Neuronal stem cell (in vitro differentiated cells): ENCODE data around the gene SLC22A3.

Source experiments
- DNase-seq: peaks from one replicate; pipeline ENCODE4 v3.0.0-alpha.2; 2013; ENCODE audit warnings: low spot score
- H2AFZ ChIP-seq: one replicate; pipeline ENCODE4 v1.6.1; 2013; ENCODE audit warnings: mild to moderate bottlenecking, low read length, inconsistent platforms
- H2AK5ac ChIP-seq: 2 replicates; pipeline ENCODE4 v1.6.1; 2013; ENCODE audit warnings: low read depth, mild to moderate bottlenecking, inconsistent platforms, low read length, moderate library complexity, mixed read lengths
- H2BK120ac ChIP-seq: 2 replicates; pipeline ENCODE4 v1.6.1; 2013; ENCODE audit warnings: low read depth, mild to moderate bottlenecking, inconsistent platforms, low read length, moderate library complexity, mixed read lengths
- H2BK12ac ChIP-seq: one replicate; pipeline ENCODE4 v1.6.1; 2013; ENCODE audit warnings: low read length, inconsistent platforms
- H2BK15ac ChIP-seq: 2 replicates; pipeline ENCODE4 v1.6.1; 2013; ENCODE audit warnings: mild to moderate bottlenecking, low read length, inconsistent platforms, mixed read lengths
- H2BK5ac ChIP-seq: one replicate; pipeline ENCODE4 v1.6.1; 2013; ENCODE audit warnings: inconsistent platforms, mild to moderate bottlenecking, low read length, moderate library complexity
- H3K14ac ChIP-seq: one replicate; pipeline ENCODE4 v1.6.1; 2013; ENCODE audit warnings: low read length, inconsistent platforms
- H3K18ac ChIP-seq: 2 replicates; pipeline ENCODE4 v1.6.1; 2013; ENCODE audit warnings: low read length, inconsistent platforms
- H3K23ac ChIP-seq: 2 replicates; pipeline ENCODE4 v1.6.1; 2013; ENCODE audit warnings: low read depth, mild to moderate bottlenecking, mixed read lengths, low read length, inconsistent platforms; ENCODE audit not compliant: poor library complexity
- H3K27ac ChIP-seq: replicated peaks from 3 replicates; pipeline ENCODE4 v1.5.1; 2013; ENCODE audit warnings: low read length, inconsistent platforms
- H3K27me3 ChIP-seq, 3 experiments: 2 replicates each; pipeline ENCODE4 v1.6.1; 2013; ENCODE audit warnings: low read length in 3 of 3, mild to moderate bottlenecking in 2 of 3, inconsistent platforms in 1 of 3, low read depth in 1 of 3, mixed read lengths in 1 of 3, moderate library complexity in 1 of 3; ENCODE audit not compliant: control insufficient read depth in 3 of 3, insufficient read depth in 3 of 3
- H3K36me3 ChIP-seq, 2 donors: replicated peaks in 1 of 2; 2 replicates each; pipeline ENCODE4 v1.6.1; 2013; ENCODE audit warnings: low read length in 2 of 2; ENCODE audit not compliant: control insufficient read depth in 2 of 2, insufficient read depth in 2 of 2
- H3K4ac ChIP-seq: 2 replicates; pipeline ENCODE4 v1.6.1; 2013; ENCODE audit warnings: inconsistent platforms, mild to moderate bottlenecking, low read length, moderate library complexity
- H3K4me1 ChIP-seq, 2 donors: 1 replicate in 1 of 2; 2 replicates in 1 of 2; pipeline ENCODE4 v1.6.1; 2013; ENCODE audit warnings: low read length in 2 of 2, low read depth in 1 of 2; ENCODE audit not compliant: control insufficient read depth in 2 of 2, insufficient read depth in 1 of 2
- H3K4me2 ChIP-seq: one replicate; pipeline ENCODE4 v1.6.1; 2013; ENCODE audit warnings: mild to moderate bottlenecking, low read length, inconsistent platforms; ENCODE audit not compliant: insufficient read depth, poor library complexity, severe bottlenecking
- H3K4me3 ChIP-seq, 2 donors: 2 replicates each; pipeline ENCODE4 v1.5.1; 2013; ENCODE audit warnings: low read length in 2 of 2, mild to moderate bottlenecking in 2 of 2, inconsistent platforms in 1 of 2, moderate library complexity in 1 of 2
- H3K79me1 ChIP-seq: one replicate; pipeline ENCODE4 v1.6.1; 2013; ENCODE audit warnings: low read depth, mild to moderate bottlenecking, inconsistent platforms, low read length, moderate library complexity
- H3K9ac ChIP-seq: one replicate; pipeline ENCODE4 v1.6.1; 2013; ENCODE audit warnings: mild to moderate bottlenecking, low read depth, low read length, inconsistent platforms; ENCODE audit not compliant: poor library complexity
- H3K9me3 ChIP-seq, 2 donors: replicated peaks in 1 of 2; 2 replicates each; pipeline versions ENCODE3 to v1.6.1; 2013; ENCODE audit warnings: low read length in 2 of 2, mild to moderate bottlenecking in 2 of 2, inconsistent platforms in 1 of 2, low read depth in 1 of 2, mixed read lengths in 1 of 2, moderate library complexity in 1 of 2; ENCODE audit not compliant: control insufficient read depth in 2 of 2, insufficient read depth in 1 of 2
- H4K8ac ChIP-seq: one replicate; pipeline ENCODE4 v1.6.1; 2013; ENCODE audit warnings: low read depth, mild to moderate bottlenecking, inconsistent platforms, low read length, moderate library complexity
- H4K91ac ChIP-seq: one replicate; pipeline ENCODE4 v1.6.1; 2013; ENCODE audit warnings: low read length, low read depth, mild to moderate bottlenecking, inconsistent platforms; ENCODE audit not compliant: poor library complexity
- WGBS, 2 donors: extraction: QIAGEN DNeasy Blood & Tissue Kit; methylation state at CpG; one replicate each; pipeline ENCODE4 v1.1.7; 2013; ENCODE audit warnings: missing lambda C conversion rate in 2 of 2, mixed read lengths in 1 of 2; ENCODE audit not compliant: insufficient read length in 2 of 2, insufficient replicate concordance in 1 of 2; ENCODE audit errors: extremely low coverage in 2 of 2; 5-methylcytosine and 5-hydroxymethylcytosine counted together

Gene SLC22A3

GRCh38 chr6:160421854-160422253 lies 73.7 kb downstream of the SLC22A3 start:
- Histone ChIP-seq H3K27me3 (peaks cover 0 to 4% (median 0%) of the 10 kb centered on the region in 3 experiments), H4K91ac (no peak overlapping the region), H3K14ac (no peak overlapping the region), H3K18ac (no peak overlapping the region), H3K79me1 (no peaks in the 10 kb centered on the region), H3K4ac (no peak overlapping the region), H3K36me3 (no peaks in the 10 kb centered on the region), H3K9me3 (no peaks in the 10 kb centered on the region), H4K8ac (no peak overlapping the region), H3K23ac (no peak overlapping the region), H3K4me3 (no peak overlapping the region), H2BK120ac (no peak overlapping the region), H3K27ac (no peak overlapping the region), H2BK5ac (no peak overlapping the region), H2BK15ac (no peak overlapping the region), H3K4me1 (no peaks in the 10 kb centered on the region), H2AFZ (no peak overlapping the region), H2AK5ac (no peak overlapping the region), H3K9ac (no peak overlapping the region), H3K4me2 (no peak overlapping the region), H2BK12ac (no peak overlapping the region)
- no peak for DNase-seq
- WGBS, 2 donors = no CpG with 5 or more reads among the region's 5 CpGs

- no peaks in the 10 kb centered on the region for H3K9me3 ChIP-seq
- H3K4ac ChIP-seq = no peak overlapping the region
- no peak overlapping the region for H2AFZ ChIP-seq
- H3K23ac ChIP-seq = no peak overlapping the region
- H3K27me3 ChIP-seq = peaks cover 0 to 9% (median 0%) of the 10 kb centered on the region in 3 experiments
- H3K14ac ChIP-seq = no peak overlapping the region
- H3K79me1 ChIP-seq = no peaks in the 10 kb centered on the region
- no peaks in the 10 kb centered on the region for H3K36me3 ChIP-seq
- no peak overlapping the region for H2AK5ac ChIP-seq
- H3K4me2 ChIP-seq = no peak overlapping the region
- DNase-seq = no peak
- no peak overlapping the region for H3K9ac ChIP-seq
- H2BK5ac ChIP-seq = no peak overlapping the region
- H4K91ac ChIP-seq = no peak overlapping the region
- H3K4me3 ChIP-seq = no peak overlapping the region
- no peak overlapping the region for H3K18ac ChIP-seq
- H2BK120ac ChIP-seq = no peak overlapping the region
- no peak overlapping the region for H2BK12ac ChIP-seq
- H3K4me1 ChIP-seq = peaks cover 0 to 2% of the 10 kb centered on the region in 2 donors
- H2BK15ac ChIP-seq = no peak overlapping the region
- H4K8ac ChIP-seq = no peak overlapping the region
- H3K27ac ChIP-seq = no peak overlapping the region
Measured at GRCh38 chr6:160424256-160424655, 76.1 kb downstream of the SLC22A3 start.

GRCh38 chr6:160426136-160426535 lies 78.0 kb downstream of the SLC22A3 start:
- H3K14ac ChIP-seq = no peak overlapping the region
- H3K4ac ChIP-seq = no peak overlapping the region
- H3K36me3 ChIP-seq = no peaks in the 10 kb centered on the region
- H3K27me3 ChIP-seq = peaks cover 0 to 14% (median 0%) of the 10 kb centered on the region in 3 experiments
- DNase-seq = no peak
- peaks cover 0 to 5% of the 10 kb centered on the region in 2 donors for H3K4me1 ChIP-seq
- H3K9ac ChIP-seq = no peak overlapping the region
- no peak overlapping the region for H2BK120ac ChIP-seq
- no peak overlapping the region for H2AK5ac ChIP-seq
- H2AFZ ChIP-seq = no peak overlapping the region
- H4K91ac ChIP-seq = no peak overlapping the region
- H3K27ac ChIP-seq = no peak overlapping the region
- no peak overlapping the region for H2BK5ac ChIP-seq
- H3K9me3 ChIP-seq = no peaks in the 10 kb centered on the region
- no peak overlapping the region for H4K8ac ChIP-seq
- H3K79me1 ChIP-seq = no peaks in the 10 kb centered on the region
- H2BK15ac ChIP-seq = no peak overlapping the region
- no peak overlapping the region for H3K23ac ChIP-seq
- no peak overlapping the region for H3K4me2 ChIP-seq
- H2BK12ac ChIP-seq = no peak overlapping the region
- no peak overlapping the region for H3K4me3 ChIP-seq
- WGBS, 2 donors = no CpG with 5 or more reads among the region's 3 CpGs
- H3K18ac ChIP-seq = no peak overlapping the region

- WGBS, 2 donors = no CpG with 5 or more reads among the region's 5 CpGs
- Histone ChIP-seq H3K4me1 (peaks cover 0 to 5% of the 10 kb centered on the region in 2 donors), H3K9ac (no peak overlapping the region)
Measured at GRCh38 chr6:160427312-160428068, 79.3 kb downstream of the SLC22A3 start.

More at GRCh38 chr6:160427312-160428068, 79.3 kb downstream of the SLC22A3 start:
- no peak for DNase-seq
- H2BK120ac ChIP-seq = no peak overlapping the region
- H3K18ac ChIP-seq = no peak overlapping the region
- H3K14ac ChIP-seq = no peak overlapping the region
- peaks cover 0 to 14% (median 0%) of the 10 kb centered on the region in 3 experiments for H3K27me3 ChIP-seq
- H2BK5ac ChIP-seq = no peak overlapping the region
- no peaks in the 10 kb centered on the region for H3K9me3 ChIP-seq
- H3K4ac ChIP-seq = no peak overlapping the region
- no peak overlapping the region for H2BK15ac ChIP-seq
- H3K27ac ChIP-seq = no peak overlapping the region
- H4K91ac ChIP-seq = no peak overlapping the region
- H2AK5ac ChIP-seq = no peak overlapping the region
- no peak overlapping the region for H4K8ac ChIP-seq
- no peak overlapping the region for H3K23ac ChIP-seq
- H2BK12ac ChIP-seq = no peak overlapping the region
- H3K4me2 ChIP-seq = no peak overlapping the region
- no peaks in the 10 kb centered on the region for H3K36me3 ChIP-seq
- H3K79me1 ChIP-seq = no peaks in the 10 kb centered on the region
- H2AFZ ChIP-seq = no peak overlapping the region
- H3K4me3 ChIP-seq = no peak overlapping the region
